ENCODE measurements around the gene DTD1. TPM values are rescaled to one million over a fixed set of nuclear protein-coding genes. Genes with fewer than 3 reads are reported as not detected.

The DTD1 gene
- total RNA-seq, 1 donor from 2014 or later = 22.2 TPM

- H3K4me1 Mint-ChIP-seq (ENCODE audit: low read depth) = peaks cover 3% of the 10 kb centered on the region
- no peak for DNase-seq (ENCODE audit: low spot score)
- H3K27me3 Mint-ChIP-seq (ENCODE audit: low read depth) = no peaks in the 10 kb centered on the region
- H3K36me3 Mint-ChIP-seq (ENCODE audit: low read depth) = peaks cover 10% of the 10 kb centered on the region
- no peak overlapping the region for H3K27ac Mint-ChIP-seq (ENCODE audit: unreplicated experiment)
- peaks cover 3% of the 10 kb centered on the region for H3K9me3 Mint-ChIP-seq (ENCODE audit: low read depth)
- no peak for TF ChIP-seq CTCF (IDR thresholded peaks at IDR 0.05)
- no peak overlapping the region for H3K4me3 Mint-ChIP-seq (ENCODE audit: unreplicated experiment)
Observed at GRCh38 chr20:18613553-18613952, 25.7 kb downstream of the DTD1 start.

- peaks cover 10% of the 10 kb centered on the region for H3K36me3 Mint-ChIP-seq (ENCODE audit: low read depth)
- DNase-seq (ENCODE audit: low spot score) = no peak
- no peaks in the 10 kb centered on the region for H3K27me3 Mint-ChIP-seq (ENCODE audit: low read depth)
- peaks cover 3% of the 10 kb centered on the region for H3K9me3 Mint-ChIP-seq (ENCODE audit: low read depth)
- TF ChIP-seq CTCF (IDR thresholded peaks at IDR 0.05) = no peak
- H3K4me3 Mint-ChIP-seq (ENCODE audit: unreplicated experiment) = no peak overlapping the region
- no peak overlapping the region for H3K27ac Mint-ChIP-seq (ENCODE audit: unreplicated experiment)
- peaks cover 3% of the 10 kb centered on the region for H3K4me1 Mint-ChIP-seq (ENCODE audit: low read depth)
Observed at GRCh38 chr20:18614244-18614643, 26.4 kb downstream of the DTD1 start.

- no peak for TF ChIP-seq CTCF (IDR thresholded peaks at IDR 0.05)
- H3K9me3 Mint-ChIP-seq (ENCODE audit: low read depth) = peaks cover 3% of the 10 kb centered on the region
- peaks cover 3% of the 10 kb centered on the region for H3K4me1 Mint-ChIP-seq (ENCODE audit: low read depth)
- no peak overlapping the region for H3K4me3 Mint-ChIP-seq (ENCODE audit: unreplicated experiment)
- H3K27me3 Mint-ChIP-seq (ENCODE audit: low read depth) = no peaks in the 10 kb centered on the region
- H3K27ac Mint-ChIP-seq (ENCODE audit: unreplicated experiment) = no peak overlapping the region
- DNase-seq (ENCODE audit: low spot score) = no peak
- H3K36me3 Mint-ChIP-seq (ENCODE audit: low read depth) = peaks cover 10% of the 10 kb centered on the region
Observed at GRCh38 chr20:18615020-18615650, 27.3 kb downstream of the DTD1 start.

- Mint-ChIP-seq H3K9me3 (ENCODE audit: low read depth) (peaks cover 3% of the 10 kb centered on the region), H3K4me1 (ENCODE audit: low read depth) (no peaks in the 10 kb centered on the region), H3K27ac (ENCODE audit: unreplicated experiment) (no peak overlapping the region), H3K27me3 (ENCODE audit: low read depth) (no peaks in the 10 kb centered on the region), H3K36me3 (ENCODE audit: low read depth) (peaks cover 4% of the 10 kb centered on the region), H3K4me3 (ENCODE audit: unreplicated experiment) (no peak overlapping the region)
- DNase-seq (ENCODE audit: low spot score) = no peak
- no peak for TF ChIP-seq CTCF (IDR thresholded peaks at IDR 0.05)
Observed at GRCh38 chr20:18621004-18621403, 33.1 kb downstream of the DTD1 start.

- no peak for TF ChIP-seq CTCF (IDR thresholded peaks at IDR 0.05)
- no peak overlapping the region for H3K27ac Mint-ChIP-seq (ENCODE audit: unreplicated experiment)
- no peaks in the 10 kb centered on the region for H3K4me1 Mint-ChIP-seq (ENCODE audit: low read depth)
- peaks cover 1% of the 10 kb centered on the region for H3K36me3 Mint-ChIP-seq (ENCODE audit: low read depth)
- DNase-seq (ENCODE audit: low spot score) = no peak
- H3K27me3 Mint-ChIP-seq (ENCODE audit: low read depth) = no peaks in the 10 kb centered on the region
- no peaks in the 10 kb centered on the region for H3K9me3 Mint-ChIP-seq (ENCODE audit: low read depth)
- H3K4me3 Mint-ChIP-seq (ENCODE audit: unreplicated experiment) = no peak overlapping the region
Observed at GRCh38 chr20:18623156-18623910, 35.5 kb downstream of the DTD1 start.

All from chondrocyte (in vitro differentiated cells).